KMS-11 (cell line): ENCODE data around the gene TRPM8.
A peak's percentile ranks its signal among the peaks of the same experiment; 100 is the strongest.
"Not testable (repeated sequence)": the region's sequence is repeated elsewhere in the genome, so short reads cannot be mapped to it uniquely, and the experiment has no call there.

Source experiments
- H2AFZ ChIP-seq: fragments of 200-600 bp; sonication (generic); 2 replicates; pipeline ENCODE4 v1.6.1; 2016; ENCODE audit warnings: antibody characterized with exemption, mixed run types, low read depth
- H3K27ac ChIP-seq: fragments of 200-600 bp; sonication (generic); 2 replicates; pipeline ENCODE4 v1.6.1; 2016; ENCODE audit warnings: mild to moderate bottlenecking, mixed run types
- H3K27me3 ChIP-seq: fragments of 200-600 bp; sonication (generic); 2 replicates; pipeline ENCODE4 v1.6.1; 2017; ENCODE audit warnings: mild to moderate bottlenecking, low read depth, mixed run types, moderate library complexity; ENCODE audit not compliant: insufficient read depth
- H3K36me3 ChIP-seq: fragments of 200-600 bp; sonication (generic); 2 replicates; pipeline ENCODE4 v1.6.1; 2017; ENCODE audit warnings: mild to moderate bottlenecking, mixed run types; ENCODE audit not compliant: insufficient read depth
- H3K4me1 ChIP-seq: fragments of 200-600 bp; sonication (generic); 2 replicates; pipeline ENCODE4 v1.6.1; 2016; ENCODE audit warnings: mild to moderate bottlenecking, low read depth, mixed run types; ENCODE audit not compliant: poor library complexity, severe bottlenecking
- H3K4me2 ChIP-seq: fragments of 200-600 bp; sonication (generic); 2 replicates; pipeline ENCODE4 v1.7.0; 2016; ENCODE audit warnings: mild to moderate bottlenecking, mixed run types
- H3K4me3 ChIP-seq: fragments of 200-600 bp; sonication (generic); IDR thresholded peaks from 2 replicates; pipeline ENCODE4 v1.6.1; 2017; ENCODE audit warnings: low read depth, low read length, mixed read lengths; ENCODE audit not compliant: insufficient read depth
- H3K79me2 ChIP-seq: fragments of 200-600 bp; sonication (generic); 2 replicates; pipeline ENCODE4 v1.6.1; 2016; ENCODE audit warnings: low read depth, mixed run types; ENCODE audit not compliant: insufficient read depth
- H3K9ac ChIP-seq: fragments of 200-600 bp; sonication (generic); 2 replicates; pipeline ENCODE4 v1.6.1; 2016; ENCODE audit warnings: mild to moderate bottlenecking, mixed run types
- H4K20me1 ChIP-seq: fragments of 200-600 bp; sonication (generic); 2 replicates; pipeline ENCODE4 v1.6.1; 2016; ENCODE audit warnings: mild to moderate bottlenecking, mixed run types; ENCODE audit not compliant: insufficient read depth
- CTCF ChIP-seq: fragments of 200-600 bp; sonication (generic); conservative IDR thresholded peaks from 2 replicates; pipeline ENCODE4 v1.6.1; 2017; ENCODE audit warnings: low read depth, mild to moderate bottlenecking, antibody characterized with exemption, low read length, moderate library complexity, mixed read lengths

Gene TRPM8

GRCh38 chr2:233968556-233968955 lies 51.4 kb downstream of the TRPM8 start:
- H3K4me3 ChIP-seq, result no peak overlapping the region
- peak overlapping the region; percentile 73 for H3K4me2 ChIP-seq
- H3K27me3 ChIP-seq, result no peaks in the 10 kb centered on the region
- peak overlapping the region; percentile 32; the same call in 1 of the 2 replicates for H2AFZ ChIP-seq
- peak overlapping the region; percentile 84; the same call in 1 of the 2 replicates for H3K9ac ChIP-seq
- H4K20me1 ChIP-seq, result no peaks in the 10 kb centered on the region
- no peak for TF ChIP-seq CTCF
- no peaks in the 10 kb centered on the region for H3K36me3 ChIP-seq
- peaks cover 61% of the 10 kb centered on the region for H3K4me1 ChIP-seq
- peak overlapping the region; percentile 99 for H3K27ac ChIP-seq
- no peaks in the 10 kb centered on the region for H3K79me2 ChIP-seq

- not testable (repeated sequence) for H3K27ac ChIP-seq, H2AFZ ChIP-seq, H3K79me2 ChIP-seq, H3K36me3 ChIP-seq, H3K9ac ChIP-seq, H3K27me3 ChIP-seq, H3K4me3 ChIP-seq, H4K20me1 ChIP-seq, H3K4me2 ChIP-seq
- H3K4me1 ChIP-seq, result peaks cover 25% of the 10 kb centered on the region
Observed at GRCh38 chr2:233972460-233972859, 55.3 kb downstream of the TRPM8 start.

GRCh38 chr2:233972941-233973575 lies 55.9 kb downstream of the TRPM8 start:
- no peak overlapping the region for H3K4me2 ChIP-seq
- H3K36me3 ChIP-seq, result no peaks in the 10 kb centered on the region
- no peaks in the 10 kb centered on the region for H3K27me3 ChIP-seq
- H3K79me2 ChIP-seq, result no peaks in the 10 kb centered on the region
- TF ChIP-seq CTCF, result no peak
- peaks cover 19% of the 10 kb centered on the region for H3K4me1 ChIP-seq
- H3K9ac ChIP-seq, result no peak overlapping the region
- no peak overlapping the region for H3K27ac ChIP-seq
- H2AFZ ChIP-seq, result no peak overlapping the region
- H4K20me1 ChIP-seq, result no peaks in the 10 kb centered on the region
- no peak overlapping the region for H3K4me3 ChIP-seq

- Histone ChIP-seq H3K4me1 (peaks cover 12% of the 10 kb centered on the region), H3K79me2 (no peaks in the 10 kb centered on the region), H3K36me3 (no peaks in the 10 kb centered on the region), H3K4me2 (no peak overlapping the region), H3K4me3 (no peak overlapping the region), H4K20me1 (no peaks in the 10 kb centered on the region), H3K27ac (no peak overlapping the region), H3K9ac (no peak overlapping the region), H2AFZ (no peak overlapping the region), H3K27me3 (no peaks in the 10 kb centered on the region)
- TF ChIP-seq CTCF, result no peak
Observed at GRCh38 chr2:233973786-233974185, 56.6 kb downstream of the TRPM8 start.

GRCh38 chr2:233974530-233975071 lies 57.4 kb downstream of the TRPM8 start:
- no peak overlapping the region for H2AFZ ChIP-seq
- H4K20me1 ChIP-seq, result no peaks in the 10 kb centered on the region
- H3K36me3 ChIP-seq, result no peaks in the 10 kb centered on the region
- H3K27ac ChIP-seq, result no peak overlapping the region
- H3K79me2 ChIP-seq, result no peaks in the 10 kb centered on the region
- no peak overlapping the region for H3K4me3 ChIP-seq
- peaks cover 3% of the 10 kb centered on the region for H3K4me1 ChIP-seq
- H3K9ac ChIP-seq, result no peak overlapping the region
- H3K27me3 ChIP-seq, result no peaks in the 10 kb centered on the region
- no peak for TF ChIP-seq CTCF
- no peak overlapping the region for H3K4me2 ChIP-seq
